Pons (tissue), 1 donor: ENCODE data around the gene ZNF222.

ENCODE experiments used
- DNase-seq: peaks from one replicate; pipeline ENCODE4 v3.0.0-alpha.2; 2016; ENCODE audit warnings: low spot score

ZNF222 gene

GRCh38 chr19:44055870-44056269 lies 30.7 kb downstream of the ZNF222 start:
- DNase-seq = no peak

DNA sequence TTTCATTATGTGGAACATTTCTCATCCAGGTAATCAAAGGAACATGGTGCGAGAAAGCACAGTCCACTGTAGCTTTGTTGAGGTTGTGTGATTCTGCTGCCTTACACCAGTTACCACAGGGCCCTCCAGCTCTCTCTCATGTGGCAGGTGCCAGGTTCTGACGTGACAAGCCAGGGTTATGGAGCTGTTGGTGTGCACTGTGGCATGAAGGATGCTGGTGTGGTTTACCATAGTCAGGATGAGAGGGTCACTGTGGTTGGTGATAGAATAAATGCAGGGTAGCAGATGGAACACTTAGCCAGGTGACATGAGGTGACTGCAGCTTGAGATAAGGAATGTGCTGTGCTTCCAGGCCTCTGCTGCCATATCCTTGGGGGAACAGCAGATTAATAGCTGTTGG lies 34.0 kb downstream of the ZNF222 start:
- no peak for DNase-seq

DNA sequence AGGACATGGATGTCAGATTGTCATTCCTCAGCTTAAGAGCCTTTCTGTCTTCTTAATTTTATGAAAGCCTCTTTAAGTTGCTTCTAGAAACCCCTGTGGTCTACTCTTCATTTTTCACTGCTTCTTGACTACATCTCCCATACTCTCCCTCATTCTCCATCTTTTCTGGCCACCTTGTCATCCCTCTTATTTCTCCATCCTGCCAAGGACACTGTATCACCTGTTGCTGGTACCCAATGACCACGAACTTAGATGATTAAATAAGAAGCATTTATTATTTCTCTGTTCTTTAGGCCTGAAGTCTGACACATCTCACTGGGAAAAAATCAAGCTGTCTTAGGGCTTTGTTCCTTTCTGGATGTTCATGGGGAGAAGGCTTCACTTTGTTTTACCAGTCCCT lies 35.9 kb downstream of the ZNF222 start:
- DNase-seq = no peak

GRCh38 chr19:44066305-44066704 lies 41.1 kb downstream of the ZNF222 start:
- DNase-seq = no peak

- no peak for DNase-seq
These were observed 44.2 kb downstream of the ZNF222 start for GRCh38 chr19:44069415-44069814.

- peak; percentile 95 for DNase-seq
These were observed 46.8 kb downstream of the ZNF222 start, which contains the start of gene ZNF284 for GRCh38 chr19:44071824-44072542. Gene ZNF284 (plus strand): TSS chr19:44072159. CDS start chr19:44076390, 4,231 bp downstream.

DNA sequence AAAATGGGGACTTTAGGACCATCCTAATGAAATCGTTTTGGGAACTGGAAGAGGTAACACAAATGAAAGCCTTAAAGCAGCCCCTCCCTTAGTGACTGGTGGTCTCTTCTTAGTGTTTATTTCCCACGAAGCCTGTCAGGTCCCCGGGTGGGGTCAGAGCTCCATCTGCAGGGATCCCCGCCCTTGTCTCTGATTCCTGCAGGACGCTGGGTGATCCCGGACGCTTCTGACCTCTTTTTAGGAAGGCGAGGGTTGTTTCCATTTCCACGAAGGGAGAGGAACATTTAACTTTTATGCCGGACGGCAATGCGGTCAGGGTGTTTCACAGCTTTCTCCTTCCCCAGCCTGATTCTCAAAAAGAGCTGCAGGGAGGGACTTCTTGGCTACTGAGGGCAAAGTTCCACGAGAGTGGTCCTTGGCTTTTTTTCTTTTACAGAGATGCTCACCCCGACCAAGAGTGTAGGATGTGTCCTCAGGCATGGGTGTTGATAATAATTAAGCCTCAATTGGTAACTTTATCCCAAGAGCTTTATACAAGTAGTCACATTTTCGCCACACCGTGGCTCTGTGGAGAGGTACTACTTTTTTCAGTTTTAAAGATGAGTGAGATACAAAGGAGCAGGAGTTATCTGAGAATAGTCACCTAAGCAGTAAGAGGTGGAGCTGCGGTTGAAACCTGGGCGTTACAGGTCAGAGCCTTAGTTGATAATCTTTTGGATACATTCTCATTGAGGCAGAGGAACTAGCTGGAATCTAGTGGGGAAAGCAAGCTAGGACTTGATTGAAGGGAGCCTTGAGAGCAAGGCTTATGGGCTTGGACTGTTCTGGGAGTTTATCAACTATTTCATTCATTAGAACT lies 47.6 kb downstream of the ZNF222 start:
- peak; percentile 5 for DNase-seq

DNA sequence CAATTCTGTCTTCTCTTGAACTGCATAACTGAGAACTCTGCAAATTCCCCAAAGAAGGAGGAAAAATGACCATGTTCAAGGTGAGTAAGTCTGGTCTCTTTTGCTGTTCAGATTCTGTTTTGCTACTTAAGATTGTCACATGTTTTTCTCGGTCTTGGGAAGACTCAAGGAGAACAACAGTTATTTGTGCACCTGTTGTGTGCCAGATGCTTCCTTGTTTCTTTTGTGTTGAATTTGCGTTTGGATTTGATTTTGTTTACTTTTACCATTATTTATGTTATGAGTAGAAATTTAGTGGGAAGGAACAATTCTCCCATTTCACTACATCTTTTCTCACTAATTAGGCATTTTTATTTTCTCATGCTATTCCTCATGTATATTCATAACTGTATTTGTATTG lies 51.1 kb downstream of the ZNF222 start:
- no peak for DNase-seq
